LNCAP (cell line): ENCODE data around the gene DPEP2NB.

ENCODE experiments used
- CTCF ChIP-seq: fragments of 450-650 bp; IDR thresholded peaks from 2 replicates; pipeline ENCODE4 v1.5.1; 2017; ENCODE audit warnings: mild to moderate bottlenecking

Gene DPEP2NB

GRCh38 chr16:67966549-67967182 is 49.0 kb downstream of the DPEP2NB start:
- no peak for TF ChIP-seq CTCF

GRCh38 chr16:67965668-67966548 is 49.8 kb downstream of the DPEP2NB start:
- no peak for TF ChIP-seq CTCF

- TF ChIP-seq CTCF, result no peak
Measured at GRCh38 chr16:67964477-67965131, 51.1 kb downstream of the DPEP2NB start.

GRCh38 chr16:67963662-67964321 is 51.9 kb downstream of the DPEP2NB start:
- no peak for TF ChIP-seq CTCF
